Stimulated activated CD8-positive, alpha-beta memory T cell treated with anti-CD3 and anti-CD28 coated beads, Interleukin-7, amount 100 ng/mL, for 4 hours (primary cell): Measurements from ENCODE around the gene C19orf47.

Experiments used
- DNase-seq, 2 donors: peaks; one replicate each; pipeline ENCODE4 v3.0.0-alpha.2; 2020; ENCODE audit warnings: low read depth in 2 of 2

The C19orf47 gene

GRCh38 chr19:40320558-40320935, 27.6 kb downstream of the C19orf47 start:
- DNase-seq, result no peak

DNA sequence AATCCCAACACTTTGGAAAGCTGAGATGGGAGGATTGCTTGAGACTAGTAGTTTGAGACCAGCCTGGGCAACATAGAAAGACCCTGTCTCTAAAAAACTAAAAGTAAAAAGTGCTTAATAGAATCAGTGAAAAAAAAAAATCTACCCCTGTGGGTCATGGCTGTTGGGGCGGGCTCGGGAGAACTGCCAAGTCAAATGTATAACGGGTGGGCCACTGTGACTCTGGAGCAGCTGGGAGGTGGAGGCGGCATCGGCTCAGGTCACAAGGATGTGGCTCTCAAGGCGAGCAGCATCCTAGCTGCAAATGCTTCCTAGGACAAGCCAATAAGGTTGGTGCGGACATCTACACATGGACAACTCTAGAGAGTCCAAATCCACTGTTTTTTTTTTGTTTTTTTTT, 30.9 kb downstream of the C19orf47 start:
- DNase-seq, result no peak

GRCh38 chr19:40315812-40316470, 32.3 kb downstream of the C19orf47 start:
- DNase-seq, result no peak

GRCh38 chr19:40314656-40315055, 33.5 kb downstream of the C19orf47 start:
- DNase-seq, result no peak

DNA sequence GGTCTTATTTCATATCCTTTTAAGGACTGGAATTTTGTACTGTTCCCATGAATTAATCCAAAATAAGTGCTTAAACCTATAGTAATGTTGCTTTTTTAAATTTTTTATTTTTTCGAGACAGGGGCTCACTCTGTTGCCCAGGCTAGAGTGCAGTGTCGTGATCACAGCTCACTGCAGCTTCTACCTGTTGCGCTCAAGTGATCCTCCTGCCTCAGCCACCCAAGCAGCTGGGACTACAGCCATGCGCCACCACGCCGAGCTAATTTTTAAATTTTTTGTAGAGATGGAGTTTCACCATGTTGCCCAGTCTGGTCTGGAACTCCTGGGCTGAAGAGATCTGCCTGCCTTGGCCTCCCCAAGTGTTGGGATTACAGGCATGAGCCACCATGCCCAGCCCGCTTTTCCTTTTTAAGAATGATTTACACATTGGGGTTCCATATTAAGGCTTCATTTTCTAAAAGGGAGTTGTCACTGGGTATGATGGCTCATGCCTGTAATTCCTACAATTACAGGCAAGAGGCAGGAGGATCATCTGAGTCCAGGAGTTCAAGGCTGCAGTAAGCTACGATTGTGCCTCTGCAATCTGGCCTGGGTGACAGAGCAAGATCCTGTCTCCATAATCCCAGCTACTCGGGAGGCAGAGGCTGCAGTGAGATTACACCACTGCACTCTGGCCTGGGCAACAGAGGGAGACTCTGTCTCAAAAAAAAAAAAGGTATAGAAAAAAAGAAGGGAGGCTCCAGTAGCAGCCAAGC, 34.8 kb downstream of the C19orf47 start:
- DNase-seq, result no peak

GRCh38 chr19:40312533-40312932, 35.7 kb downstream of the C19orf47 start:
- no peak for DNase-seq

DNA sequence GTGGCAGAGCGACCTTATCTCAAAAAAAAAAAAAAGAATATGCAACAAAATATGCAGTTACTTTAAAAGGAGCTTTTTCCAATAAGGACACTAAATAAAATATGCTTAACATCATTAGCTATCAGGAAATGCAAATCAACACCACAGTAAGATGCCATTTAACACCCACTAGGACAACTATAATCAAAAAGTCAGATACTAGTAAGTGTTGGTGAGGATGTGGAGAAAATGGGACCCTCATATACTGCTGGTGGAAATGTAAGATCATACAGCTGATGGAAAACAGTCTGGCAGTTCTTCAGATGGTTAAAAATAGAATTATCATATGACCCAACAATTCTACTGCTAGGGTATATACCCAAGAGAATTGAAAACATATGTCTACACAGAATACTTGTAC, 38.5 kb downstream of the C19orf47 start:
- DNase-seq, result no peak

- DNase-seq, result peak; percentile 51 to 59
Observed at GRCh38 chr19:40305403-40305802, 42.8 kb downstream of the C19orf47 start.

GRCh38 chr19:40304306-40304705, 43.9 kb downstream of the C19orf47 start:
- DNase-seq, result no peak

DNA sequence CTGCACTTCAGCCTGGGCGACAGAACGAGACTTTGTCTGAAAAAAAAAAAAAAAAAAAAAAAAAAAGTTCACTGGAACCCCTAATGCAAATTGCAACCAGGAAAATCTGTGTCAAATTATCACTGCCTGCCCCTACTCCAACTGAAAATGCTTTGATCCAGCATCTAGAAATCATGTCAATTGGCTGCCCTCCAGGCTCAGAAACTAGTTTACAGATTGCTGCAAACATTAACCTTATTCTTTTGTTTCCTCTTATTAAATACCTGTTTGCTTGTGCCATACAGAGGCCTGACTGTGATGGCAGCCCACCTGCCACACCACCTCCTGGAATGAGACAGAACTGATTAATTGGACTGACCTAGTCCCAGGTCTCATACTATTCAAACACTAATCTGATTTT, 44.4 kb downstream of the C19orf47 start:
- DNase-seq, result no peak

DNA sequence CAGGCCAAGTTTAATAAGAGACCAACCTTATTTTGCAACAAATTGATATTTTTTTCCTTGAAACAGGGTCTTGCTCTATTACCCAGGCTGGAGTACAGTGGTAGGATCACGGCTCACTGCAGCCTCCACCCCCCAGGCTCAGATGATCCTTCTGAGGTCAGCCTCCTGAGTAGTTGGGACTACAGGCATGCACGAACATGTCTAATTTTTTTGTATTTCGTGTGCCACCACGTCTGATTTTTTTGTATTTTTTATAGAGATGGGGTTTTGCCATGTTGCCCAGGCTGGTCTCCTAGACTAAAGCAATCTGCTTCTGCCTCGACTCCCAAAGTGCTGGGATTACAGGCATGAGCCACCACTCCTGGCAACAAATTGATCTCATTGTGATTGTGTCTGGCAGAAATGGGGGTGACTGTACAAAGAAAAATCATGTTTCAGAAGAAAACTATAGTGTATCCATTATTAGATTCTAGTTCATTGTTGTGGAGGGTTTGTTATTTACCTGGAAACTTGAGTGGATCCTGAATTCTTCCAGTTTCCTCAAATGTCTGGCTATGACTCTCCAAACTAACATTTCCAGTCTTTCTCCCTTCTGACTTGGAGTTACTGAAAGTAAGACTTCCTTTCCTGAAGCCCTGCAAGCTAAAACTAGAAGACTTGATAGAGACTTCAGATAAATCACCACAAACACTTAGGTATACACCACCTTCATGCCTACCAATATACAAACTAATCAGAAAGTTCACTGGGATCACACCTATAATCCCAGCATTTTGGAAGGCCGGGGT, 45.8 kb downstream of the C19orf47 start:
- no peak for DNase-seq

DNA sequence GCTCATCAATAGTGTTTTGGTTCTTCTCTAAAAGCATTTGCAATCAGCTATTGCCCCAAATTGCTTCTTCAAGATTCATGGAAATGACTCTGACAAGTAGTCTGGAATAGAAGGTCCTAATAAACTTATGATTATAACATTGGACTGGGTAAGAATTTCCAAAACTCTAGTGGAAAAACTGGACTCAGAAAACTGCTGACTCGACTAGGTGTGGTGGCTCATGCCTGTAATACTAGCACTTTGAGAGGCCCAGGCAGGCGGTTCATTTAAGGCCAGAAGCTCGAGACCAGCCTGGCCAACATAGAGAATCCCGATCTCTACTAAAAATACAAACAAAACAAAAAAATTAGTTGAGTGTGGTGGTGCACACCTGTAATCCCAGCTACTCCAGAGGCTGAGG, 47.5 kb downstream of the C19orf47 start:
- DNase-seq, result no peak

GRCh38 chr19:40298026-40298425, 50.2 kb downstream of the C19orf47 start:
- DNase-seq, result no peak

- DNase-seq, result no peak
Observed at GRCh38 chr19:40294560-40294959, 53.6 kb downstream of the C19orf47 start.

DNA sequence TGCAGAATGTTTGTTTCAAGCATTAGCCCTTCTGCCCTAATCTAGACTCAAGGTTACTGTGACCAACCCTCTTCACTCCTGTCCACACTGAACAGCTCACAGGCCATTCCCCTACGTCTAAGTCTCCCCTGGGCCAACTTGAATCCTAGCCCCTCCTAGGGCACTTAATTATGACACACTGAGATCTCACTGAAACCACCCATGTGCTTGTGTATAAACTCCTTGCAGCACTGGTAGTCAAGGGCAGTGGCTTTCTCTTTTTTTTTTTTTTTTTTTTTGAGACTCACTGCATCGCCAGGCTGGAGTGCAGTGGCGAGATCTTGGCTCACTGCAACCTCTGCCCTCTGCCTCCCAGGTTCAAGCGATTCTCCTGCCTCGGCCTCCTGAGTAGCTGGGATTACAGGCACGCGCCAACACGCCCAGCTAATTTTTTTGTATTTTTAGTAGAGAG, 61.2 kb downstream of the C19orf47 start:
- DNase-seq, result no peak

- DNase-seq, result no peak
Observed at GRCh38 chr19:40286235-40286970, 61.8 kb downstream of the C19orf47 start.

DNA sequence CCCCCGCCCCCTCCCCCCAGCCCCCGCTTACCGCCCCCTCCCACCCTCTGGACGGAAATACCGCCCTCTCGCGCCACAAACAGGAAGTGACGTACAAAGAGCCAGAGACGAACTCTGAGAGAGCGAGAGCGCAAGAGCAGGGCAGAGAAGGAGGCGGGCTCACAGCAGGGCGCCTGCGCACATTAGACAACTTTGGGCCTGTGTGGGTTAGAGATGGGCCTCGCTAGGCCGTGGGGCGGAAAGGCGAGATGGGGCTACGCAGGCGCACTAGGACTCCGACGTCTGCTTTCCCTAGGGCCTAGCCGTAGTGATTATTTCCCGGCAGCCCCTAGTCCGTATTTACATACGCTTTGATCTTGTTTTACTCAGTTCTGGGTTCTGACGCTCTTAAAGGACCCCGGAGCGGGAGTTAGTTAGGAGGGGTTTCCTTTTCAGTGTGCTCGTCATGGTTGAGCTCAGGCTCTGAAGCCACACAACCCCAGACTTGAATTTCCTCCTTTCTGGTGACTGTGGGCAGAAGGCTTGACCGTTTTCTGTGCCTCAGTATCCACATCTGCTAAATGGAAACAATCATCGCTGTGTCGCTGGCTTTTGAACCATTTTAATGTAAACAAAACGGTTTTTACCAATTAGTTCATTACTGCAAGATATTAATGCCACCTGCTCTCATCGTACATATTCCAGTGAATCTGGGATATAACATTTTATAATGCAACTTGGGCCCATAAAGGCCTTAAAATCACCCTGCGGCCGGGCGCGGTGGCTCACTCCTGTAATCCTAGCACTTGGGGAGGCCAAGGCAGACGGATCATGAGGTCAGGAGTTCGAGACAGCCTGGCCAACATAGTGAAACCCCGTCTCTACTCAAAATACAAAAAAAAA, 62.6 kb downstream of the C19orf47 start:
- DNase-seq, result peak; percentile 98 to 99

DNA sequence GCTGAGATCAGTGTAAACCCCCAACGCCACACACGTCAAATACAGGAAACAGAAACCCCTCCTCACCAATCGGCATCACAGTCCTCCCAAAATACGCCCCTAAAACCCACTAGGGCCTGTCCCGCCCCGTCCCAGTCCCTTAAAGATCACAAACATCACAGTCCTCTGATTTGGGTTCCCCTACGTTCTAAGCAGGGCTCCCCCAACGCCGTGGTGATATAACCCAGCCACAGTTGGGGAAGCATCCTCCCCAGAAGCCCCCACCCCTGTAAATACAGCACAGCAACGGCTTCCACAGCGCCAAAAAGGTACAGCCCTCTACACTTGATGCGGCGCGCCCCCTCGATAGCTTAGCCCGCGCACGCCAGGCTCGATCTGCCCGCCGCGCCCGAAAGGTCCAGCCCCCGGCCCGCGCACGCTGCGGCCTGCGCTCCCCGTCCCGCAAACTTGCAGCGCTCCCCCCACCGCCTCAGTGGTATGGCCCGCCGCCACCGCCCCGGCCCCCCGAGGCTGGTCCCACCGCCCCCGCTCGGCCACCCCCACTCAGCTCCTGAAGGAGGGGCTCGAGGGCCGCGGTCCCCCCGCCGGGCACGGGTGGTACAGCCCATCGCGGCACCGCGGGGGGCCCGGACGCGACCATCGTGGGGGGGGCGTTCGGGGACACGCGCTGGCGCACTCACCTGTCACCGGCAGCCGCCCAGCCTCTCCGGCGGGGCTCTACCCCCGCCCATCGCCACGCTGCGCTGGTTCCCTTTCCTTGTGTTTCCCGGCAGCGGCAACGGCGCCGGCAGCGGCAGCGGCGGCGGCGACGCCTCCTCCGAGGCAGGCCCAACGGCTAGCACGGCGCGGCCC, 63.5 kb downstream of the C19orf47 start, which contains the start of gene AKT2:
AKT2 (minus strand) TSS at position 845 of the 852 bp plus-strand sequence. CDS start 20,078 bp downstream, outside the sequence.
- peak; percentile 69 to 78 for DNase-seq

DNA sequence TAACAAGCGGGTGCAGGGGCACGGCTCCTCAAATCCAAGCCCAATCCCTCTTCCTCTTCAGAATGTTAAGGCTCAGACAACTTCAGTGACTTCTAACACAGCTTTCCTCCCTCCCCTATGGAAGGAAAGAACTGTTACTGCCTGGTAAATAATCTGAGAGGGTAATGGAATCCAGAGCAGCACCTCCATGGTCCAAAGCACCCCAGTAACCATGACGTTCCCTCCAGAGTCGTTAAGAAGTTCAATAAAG, 64.0 kb downstream of the C19orf47 start:
- DNase-seq, result no peak
